WTC11 (cell line): ENCODE results near the gene MLLT1. TPM values are rescaled to one million over a fixed set of nuclear protein-coding genes. Genes with fewer than 3 reads are reported as not detected.

ENCODE experiments used
- CREM ChIP-seq: sonication (generic); formaldehyde crosslinking; IDR thresholded peaks from 2 replicates; pipeline ENCODE4 v1.8.1; 2022; ENCODE audit warnings: mild to moderate bottlenecking, missing genetic modification reagents, moderate library complexity
- CTCF ChIP-seq: fragments of 200-600 bp; IDR thresholded peaks from 2 replicates; pipeline ENCODE4 v1.8.0; 2022; ENCODE audit warnings: antibody characterized with exemption
- EMX1 ChIP-seq: fragments of 250-450 bp; sonication (Bioruptor Pico); IDR thresholded peaks from 2 replicates; pipeline ENCODE4 v1.8.0; 2021; ENCODE audit warnings: mild to moderate bottlenecking
- ETV6 ChIP-seq: sonication (generic); formaldehyde crosslinking; IDR thresholded peaks from 2 replicates; pipeline ENCODE4 v1.8.1; 2022; ENCODE audit warnings: mild to moderate bottlenecking, missing genetic modification reagents
- FOXK1 ChIP-seq: sonication (generic); formaldehyde crosslinking; IDR thresholded peaks from 2 replicates; pipeline ENCODE4 v1.8.0; 2022; ENCODE audit warnings: mild to moderate bottlenecking, moderate library complexity, missing genetic modification reagents
- GABPB1 ChIP-seq: sonication (generic); formaldehyde crosslinking; IDR thresholded peaks from 2 replicates; pipeline ENCODE4 v1.8.1; 2023; ENCODE audit warnings: mild to moderate bottlenecking, missing genetic modification reagents
- GRHL2 ChIP-seq: fragments of 250-450 bp; sonication (Bioruptor Pico); IDR thresholded peaks from 2 replicates; pipeline ENCODE4 v1.8.0; 2022; ENCODE audit warnings: mild to moderate bottlenecking, moderate library complexity; ENCODE audit not compliant: insufficient replicate concordance, severe bottlenecking
- JUN ChIP-seq: sonication (generic); formaldehyde crosslinking; IDR thresholded peaks from 2 replicates; pipeline ENCODE4 v1.8.0; 2023; ENCODE audit warnings: mild to moderate bottlenecking, missing genetic modification reagents
- MAX ChIP-seq: sonication (generic); formaldehyde crosslinking; IDR thresholded peaks from 2 replicates; pipeline ENCODE4 v1.8.0; 2022; ENCODE audit warnings: mild to moderate bottlenecking, missing genetic modification reagents
- MLX ChIP-seq: sonication (generic); formaldehyde crosslinking; IDR thresholded peaks from 2 replicates; pipeline ENCODE4 v1.8.1; 2023; ENCODE audit warnings: mild to moderate bottlenecking, missing genetic modification reagents, moderate library complexity
- MYBL2 ChIP-seq: sonication (generic); formaldehyde crosslinking; IDR thresholded peaks from 2 replicates; pipeline ENCODE4 v1.8.1; 2023; ENCODE audit warnings: mild to moderate bottlenecking, moderate library complexity, missing genetic modification reagents
- NFE2L1 ChIP-seq: sonication (generic); formaldehyde crosslinking; IDR thresholded peaks from 2 replicates; pipeline ENCODE4 v1.8.1; 2023; ENCODE audit warnings: missing genetic modification reagents
- NR3C1 ChIP-seq: sonication (generic); formaldehyde crosslinking; conservative IDR thresholded peaks from 2 replicates; pipeline ENCODE4 v1.8.1; 2023; ENCODE audit warnings: low read depth, mild to moderate bottlenecking, missing genetic modification reagents
- OVOL2 ChIP-seq: fragments of 250-450 bp; sonication (Bioruptor Pico); IDR thresholded peaks from 2 replicates; pipeline ENCODE4 v1.9.0; 2021; ENCODE audit warnings: mild to moderate bottlenecking, borderline replicate concordance
- RELA ChIP-seq: sonication (generic); formaldehyde crosslinking; IDR thresholded peaks from 2 replicates; pipeline ENCODE4 v1.8.1; 2022; ENCODE audit warnings: missing genetic modification reagents, mild to moderate bottlenecking, borderline replicate concordance
- RORB ChIP-seq: fragments of 250-450 bp; sonication (Bioruptor Pico); IDR thresholded peaks from 2 replicates; pipeline ENCODE4 v1.9.0; 2021; ENCODE audit warnings: mild to moderate bottlenecking
- SMAD4 ChIP-seq: sonication (generic); formaldehyde crosslinking; IDR thresholded peaks from 2 replicates; pipeline ENCODE4 v1.8.0; 2022; ENCODE audit warnings: mild to moderate bottlenecking, missing genetic modification reagents
- SP1 ChIP-seq: sonication (generic); formaldehyde crosslinking; conservative IDR thresholded peaks from 2 replicates; pipeline ENCODE4 v1.8.1; 2022; ENCODE audit warnings: missing genetic modification reagents
- TCF7 ChIP-seq: sonication (generic); formaldehyde crosslinking; IDR thresholded peaks from 2 replicates; pipeline ENCODE4 v1.8.0; 2022; ENCODE audit warnings: mild to moderate bottlenecking, low read depth, missing genetic modification reagents, moderate library complexity
- TP53 ChIP-seq: sonication (generic); formaldehyde crosslinking; IDR thresholded peaks from 2 replicates; pipeline ENCODE4 v1.8.1; 2023; ENCODE audit warnings: mild to moderate bottlenecking, missing genetic modification reagents
- ZNF219 ChIP-seq: sonication (generic); formaldehyde crosslinking; IDR thresholded peaks from 2 replicates; pipeline ENCODE4 v1.8.0; 2023; ENCODE audit warnings: missing genetic modification reagents, mild to moderate bottlenecking, borderline replicate concordance
- ZNF317 ChIP-seq: sonication (generic); formaldehyde crosslinking; IDR thresholded peaks from 2 replicates; pipeline ENCODE4 v1.8.1; 2023; ENCODE audit warnings: low read depth, mild to moderate bottlenecking, moderate library complexity, missing genetic modification reagents, borderline replicate concordance
- ZNF396 ChIP-seq: fragments of 250-450 bp; sonication (Bioruptor Pico); IDR thresholded peaks from 2 replicates; pipeline ENCODE4 v1.8.0; 2021; ENCODE audit warnings: mild to moderate bottlenecking, moderate library complexity, borderline replicate concordance
- ZNF671 ChIP-seq: fragments of 250-450 bp; sonication (Bioruptor Pico); IDR thresholded peaks from 2 replicates; pipeline ENCODE4 v1.8.0; 2021; ENCODE audit warnings: mild to moderate bottlenecking
- total RNA-seq: library from RNA; stranded (reverse); gene quantifications from 3 replicates; pipeline ENCODE4 v1.2.3, GENCODE V29; 2021
- TF ChIP-seq, protein P1 (sequence below): fragments of 250-450 bp; sonication (Bioruptor Pico); IDR thresholded peaks from 2 replicates; pipeline ENCODE4 v1.8.0; 2021; ENCODE audit warnings: mild to moderate bottlenecking
- TF ChIP-seq, protein P2 (sequence below): sonication (generic); formaldehyde crosslinking; IDR thresholded peaks from 2 replicates; pipeline ENCODE4 v1.8.1; 2023; ENCODE audit warnings: mild to moderate bottlenecking, missing genetic modification reagents
- TF ChIP-seq, protein P3 (sequence below): sonication (generic); formaldehyde crosslinking; conservative IDR thresholded peaks from 2 replicates; pipeline ENCODE4 v1.8.1; 2022; ENCODE audit warnings: mild to moderate bottlenecking, missing genetic modification reagents
- TF ChIP-seq, protein P4 (sequence below): sonication (generic); formaldehyde crosslinking; IDR thresholded peaks from 2 replicates; pipeline ENCODE4 v1.8.0; 2022; ENCODE audit warnings: mild to moderate bottlenecking, missing genetic modification reagents

MLLT1 gene
- total RNA-seq, 1 experiment from 2014 or later: 58.2 TPM

DNA sequence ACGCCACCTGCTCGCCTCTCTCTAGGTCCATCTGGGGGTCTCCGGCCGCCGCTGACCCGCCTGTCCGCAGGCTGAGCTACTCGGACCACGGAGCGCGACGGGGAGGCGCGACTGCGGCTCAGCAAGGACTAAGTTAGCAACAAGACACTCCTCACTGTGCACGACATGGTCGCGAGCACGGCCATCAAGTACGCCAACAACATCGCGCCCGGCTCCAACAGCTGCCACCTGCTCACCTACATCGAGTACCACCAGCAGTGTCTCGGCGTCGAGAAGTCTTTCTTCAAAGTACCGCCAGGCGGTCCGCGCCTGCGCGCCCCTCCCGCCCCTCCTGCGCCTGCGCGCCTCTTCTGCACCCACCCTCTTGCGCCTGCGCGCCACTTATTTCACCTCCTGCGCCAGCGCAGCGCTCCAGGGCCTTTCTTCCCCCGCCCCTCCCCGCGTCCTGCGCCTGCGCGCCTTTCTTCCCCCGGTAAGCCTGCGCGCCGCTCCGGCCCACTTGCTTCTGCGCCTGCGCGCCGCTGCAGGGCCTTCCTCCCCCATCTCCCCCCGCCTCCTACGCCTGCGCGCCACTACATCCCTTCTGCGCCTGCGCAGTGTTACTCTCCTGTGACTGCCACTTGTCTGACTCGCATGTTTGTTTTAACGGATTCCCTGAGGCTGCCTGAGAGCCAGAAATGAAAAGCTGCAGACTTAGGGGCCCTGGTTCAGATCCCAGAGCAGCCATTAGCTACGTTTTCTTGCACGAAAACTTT, 80.4 kb downstream of the MLLT1 start (continued):
- TF ChIP-seq SMAD4 (no peak), TCF7 (CRISPR knock-in tag) (peak; percentile 88), EMX1 (CRISPR knock-in tag) (no peak), CREM (CRISPR knock-in tag) (peak; percentile 65; the same call in 1 of the 2 replicates), OVOL2 (CRISPR knock-in tag) (no peak), NFE2L1 (CRISPR knock-in tag) (peak; percentile 95), NR3C1 (CRISPR knock-in tag) (0 out of 2 replicates have a peak, but pooled peaks have one; percentile 23), CTCF (no peak), MYBL2 (CRISPR knock-in tag) (peak; percentile 95), RORB (no peak), ETV6 (peak; percentile 96), ZNF219 (CRISPR knock-in tag) (no peak), RELA (CRISPR knock-in tag) (peak; percentile 95), ZNF396 (CRISPR knock-in tag) (no peak), GRHL2 (no peak), ZNF317 (CRISPR knock-in tag) (peak; percentile 78), TP53 (CRISPR knock-in tag) (peak; percentile 94), FOXK1 (CRISPR knock-in tag) (peak; percentile 88), MAX (CRISPR knock-in tag) (peak; percentile 99), MLX (CRISPR knock-in tag) (0 out of 2 replicates have a peak, but pooled peaks have one; percentile 66), JUN (CRISPR knock-in tag) (peak; percentile 72; the same call in 1 of the 2 replicates), ZNF671 (no peak), GABPB1 (CRISPR knock-in tag) (0 out of 2 replicates have a peak, but pooled peaks have one; percentile 52), SP1 (CRISPR knock-in tag) (0 out of 2 replicates have a peak, but pooled peaks have one; percentile 44)
- TF ChIP-seq, protein P1, sequence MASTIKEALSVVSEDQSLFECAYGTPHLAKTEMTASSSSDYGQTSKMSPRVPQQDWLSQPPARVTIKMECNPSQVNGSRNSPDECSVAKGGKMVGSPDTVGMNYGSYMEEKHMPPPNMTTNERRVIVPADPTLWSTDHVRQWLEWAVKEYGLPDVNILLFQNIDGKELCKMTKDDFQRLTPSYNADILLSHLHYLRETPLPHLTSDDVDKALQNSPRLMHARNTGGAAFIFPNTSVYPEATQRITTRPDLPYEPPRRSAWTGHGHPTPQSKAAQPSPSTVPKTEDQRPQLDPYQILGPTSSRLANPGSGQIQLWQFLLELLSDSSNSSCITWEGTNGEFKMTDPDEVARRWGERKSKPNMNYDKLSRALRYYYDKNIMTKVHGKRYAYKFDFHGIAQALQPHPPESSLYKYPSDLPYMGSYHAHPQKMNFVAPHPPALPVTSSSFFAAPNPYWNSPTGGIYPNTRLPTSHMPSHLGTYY (CRISPR knock-in tag): no peak
- TF ChIP-seq, protein P2, sequence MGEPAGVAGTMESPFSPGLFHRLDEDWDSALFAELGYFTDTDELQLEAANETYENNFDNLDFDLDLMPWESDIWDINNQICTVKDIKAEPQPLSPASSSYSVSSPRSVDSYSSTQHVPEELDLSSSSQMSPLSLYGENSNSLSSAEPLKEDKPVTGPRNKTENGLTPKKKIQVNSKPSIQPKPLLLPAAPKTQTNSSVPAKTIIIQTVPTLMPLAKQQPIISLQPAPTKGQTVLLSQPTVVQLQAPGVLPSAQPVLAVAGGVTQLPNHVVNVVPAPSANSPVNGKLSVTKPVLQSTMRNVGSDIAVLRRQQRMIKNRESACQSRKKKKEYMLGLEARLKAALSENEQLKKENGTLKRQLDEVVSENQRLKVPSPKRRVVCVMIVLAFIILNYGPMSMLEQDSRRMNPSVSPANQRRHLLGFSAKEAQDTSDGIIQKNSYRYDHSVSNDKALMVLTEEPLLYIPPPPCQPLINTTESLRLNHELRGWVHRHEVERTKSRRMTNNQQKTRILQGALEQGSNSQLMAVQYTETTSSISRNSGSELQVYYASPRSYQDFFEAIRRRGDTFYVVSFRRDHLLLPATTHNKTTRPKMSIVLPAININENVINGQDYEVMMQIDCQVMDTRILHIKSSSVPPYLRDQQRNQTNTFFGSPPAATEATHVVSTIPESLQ (CRISPR knock-in tag): no peak
- TF ChIP-seq, protein P3, sequence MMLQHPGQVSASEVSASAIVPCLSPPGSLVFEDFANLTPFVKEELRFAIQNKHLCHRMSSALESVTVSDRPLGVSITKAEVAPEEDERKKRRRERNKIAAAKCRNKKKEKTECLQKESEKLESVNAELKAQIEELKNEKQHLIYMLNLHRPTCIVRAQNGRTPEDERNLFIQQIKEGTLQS (CRISPR knock-in tag): no peak
- TF ChIP-seq, protein P4, sequence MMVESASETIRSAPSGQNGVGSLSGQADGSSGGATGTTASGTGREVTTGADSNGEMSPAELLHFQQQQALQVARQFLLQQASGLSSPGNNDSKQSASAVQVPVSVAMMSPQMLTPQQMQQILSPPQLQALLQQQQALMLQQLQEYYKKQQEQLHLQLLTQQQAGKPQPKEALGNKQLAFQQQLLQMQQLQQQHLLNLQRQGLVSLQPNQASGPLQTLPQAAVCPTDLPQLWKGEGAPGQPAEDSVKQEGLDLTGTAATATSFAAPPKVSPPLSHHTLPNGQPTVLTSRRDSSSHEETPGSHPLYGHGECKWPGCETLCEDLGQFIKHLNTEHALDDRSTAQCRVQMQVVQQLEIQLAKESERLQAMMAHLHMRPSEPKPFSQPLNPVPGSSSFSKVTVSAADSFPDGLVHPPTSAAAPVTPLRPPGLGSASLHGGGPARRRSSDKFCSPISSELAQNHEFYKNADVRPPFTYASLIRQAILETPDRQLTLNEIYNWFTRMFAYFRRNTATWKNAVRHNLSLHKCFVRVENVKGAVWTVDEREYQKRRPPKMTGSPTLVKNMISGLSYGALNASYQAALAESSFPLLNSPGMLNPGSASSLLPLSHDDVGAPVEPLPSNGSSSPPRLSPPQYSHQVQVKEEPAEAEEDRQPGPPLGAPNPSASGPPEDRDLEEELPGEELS: peak; percentile 96
